HT1080 (cell line): ENCODE results near the gene DNTT. TPM values are rescaled to one million over a fixed set of nuclear protein-coding genes. Genes with fewer than 3 reads are reported as not detected.
A peak's percentile ranks its signal among the peaks of the same experiment; 100 is the strongest.

ENCODE experiments used
- DNase-seq: peaks from one replicate; pipeline ENCODE4 v3.0.0-alpha.2; 2015; ENCODE audit warnings: low read depth
- total RNA-seq: library from RNA; depleted of rRNA; stranded (reverse); fragments of >200 nt; shearing (Covaris generic); gene quantifications from 2 replicates; pipeline ENCODE4 v1.2.3, GENCODE V29; 2014

DNTT gene
- total RNA-seq, 1 experiment from 2014 or later: not detected

DNA sequence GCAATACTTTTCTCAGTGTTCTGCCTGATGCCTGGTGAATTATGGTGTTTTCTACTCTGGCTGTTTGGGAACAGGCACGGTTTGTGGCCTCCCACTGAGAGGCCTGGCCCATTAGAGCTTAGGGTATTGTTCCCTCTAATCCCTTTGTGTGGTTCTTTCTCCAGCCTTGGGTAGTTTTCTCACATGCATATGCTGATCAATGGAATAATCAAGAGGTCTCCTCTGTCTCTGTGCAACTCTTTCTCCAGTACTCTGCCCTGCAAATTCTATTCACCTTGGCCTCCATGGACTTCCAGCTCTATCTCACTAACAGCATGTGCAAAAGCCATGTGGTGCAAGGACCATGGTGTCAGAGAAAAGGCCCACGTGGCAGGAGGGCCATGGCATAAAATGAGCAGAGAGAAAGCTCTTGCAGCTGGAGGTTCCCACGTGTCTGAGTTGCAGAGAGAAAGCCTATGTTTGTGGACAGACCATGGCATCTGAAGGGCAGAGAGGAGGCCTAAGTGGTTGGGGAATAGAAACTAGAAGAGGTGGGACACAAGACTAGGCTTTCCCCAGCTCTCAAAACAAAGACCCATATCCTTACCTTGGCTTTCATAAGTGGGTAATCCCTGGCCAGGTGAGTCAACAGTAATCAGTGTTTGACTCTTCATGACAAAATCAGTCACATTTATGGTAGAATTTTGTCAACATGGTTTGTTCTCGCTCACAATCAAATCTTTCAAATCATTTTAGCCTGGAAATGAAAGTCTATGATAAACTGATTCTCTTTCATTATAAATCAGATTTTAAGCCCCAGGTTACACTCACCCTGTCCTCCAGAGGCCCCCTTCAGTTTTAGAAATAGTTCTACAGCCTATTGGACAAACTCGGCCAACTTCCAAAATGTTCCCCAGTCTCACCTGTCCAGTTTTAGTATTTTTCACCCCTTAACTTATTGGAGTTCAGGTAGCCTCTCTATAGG, 37.3 kb downstream of the DNTT start:
- DNase-seq: no peak

GRCh38 chr10:96342402-96342801, 38.2 kb downstream of the DNTT start:
- no peak for DNase-seq

DNA sequence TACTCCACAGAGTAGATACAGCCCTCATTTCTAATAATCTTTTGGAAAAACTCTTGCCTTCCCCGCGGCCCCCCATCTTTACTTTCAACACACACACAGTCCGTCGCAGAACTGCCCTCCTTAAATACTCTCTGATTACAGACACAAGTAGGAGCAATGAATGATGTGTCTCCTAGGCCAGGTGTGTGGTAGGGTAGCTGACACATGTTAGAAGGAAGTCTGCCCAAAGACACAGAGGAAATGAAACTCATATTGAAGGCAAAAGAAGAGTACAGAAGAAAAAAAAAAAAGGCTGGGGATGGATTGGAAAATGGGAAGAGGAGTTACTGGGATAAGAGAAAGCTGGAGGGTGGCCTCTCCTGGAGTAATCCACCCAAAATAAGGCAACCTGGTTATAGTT, 39.9 kb downstream of the DNTT start:
- no peak for DNase-seq

- no peak for DNase-seq
Observed at GRCh38 chr10:96345222-96345621, 41.0 kb downstream of the DNTT start.

DNA sequence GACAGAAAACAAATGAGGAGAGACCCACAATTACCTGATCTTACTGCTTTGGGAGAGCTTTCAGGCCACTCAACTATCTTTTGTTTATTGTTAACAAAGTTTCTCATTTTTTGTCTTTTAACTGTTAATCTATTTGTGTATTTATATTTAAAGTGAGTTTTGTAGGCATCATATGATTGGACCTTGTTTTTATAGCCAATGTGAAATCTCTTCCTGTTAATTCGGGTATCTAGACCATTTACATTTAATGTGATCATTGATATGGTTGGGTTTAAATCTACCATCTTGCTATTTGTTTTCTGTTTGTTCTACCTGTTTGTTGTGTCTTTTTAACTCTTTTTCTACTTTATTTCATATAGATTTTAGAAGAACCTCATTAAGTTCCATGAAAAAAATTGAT, 42.1 kb downstream of the DNTT start:
- no peak for DNase-seq

DNA sequence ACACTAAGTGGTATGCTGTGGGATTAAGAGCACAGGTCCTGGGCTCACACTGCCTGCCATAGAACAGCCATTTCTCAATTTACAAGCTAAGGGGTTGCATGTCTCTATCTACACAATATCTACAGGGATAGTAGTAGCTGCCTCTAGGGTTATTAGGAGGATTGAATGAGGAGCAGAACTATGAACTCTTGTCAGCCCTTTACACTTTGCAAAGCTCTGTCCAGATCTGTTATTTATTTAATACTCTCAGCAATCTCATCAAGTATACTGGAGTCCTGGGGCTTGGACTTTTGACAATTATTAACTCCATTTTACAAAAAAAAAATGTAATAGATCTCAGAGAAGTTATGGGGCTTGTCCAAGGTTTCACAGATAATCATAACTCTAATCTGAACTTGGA, 47.8 kb downstream of the DNTT start:
- DNase-seq: no peak

- DNase-seq: no peak
Observed at GRCh38 chr10:96352582-96352981, 48.3 kb downstream of the DNTT start.

DNA sequence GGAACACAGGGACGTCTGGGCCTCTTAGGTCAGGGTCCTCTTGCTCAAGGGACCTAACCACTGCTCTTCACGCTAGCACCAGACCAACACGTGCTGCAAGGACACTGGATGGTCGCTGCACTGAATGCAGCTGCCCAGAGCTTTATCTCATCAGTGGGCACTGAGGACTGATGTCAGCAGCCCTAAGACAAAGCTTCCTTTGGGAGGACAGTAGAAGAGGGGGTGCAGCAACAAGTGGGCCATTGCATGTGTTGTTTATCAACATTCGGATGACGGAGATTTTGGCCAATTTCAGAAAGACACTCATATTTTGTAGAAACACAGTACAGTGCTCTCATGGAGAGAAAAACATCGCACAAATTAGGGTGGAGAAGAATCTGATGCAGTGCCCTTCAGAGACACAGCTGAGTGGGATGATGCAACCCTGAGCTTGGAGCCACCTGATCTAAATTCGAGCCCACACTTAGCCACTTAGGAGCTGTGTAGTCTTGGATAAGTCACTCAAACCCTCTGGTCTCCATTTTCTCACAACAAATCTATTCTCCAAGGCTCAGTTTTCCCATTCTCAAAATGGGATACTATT, 52.9 kb downstream of the DNTT start:
- DNase-seq: no peak

DNA sequence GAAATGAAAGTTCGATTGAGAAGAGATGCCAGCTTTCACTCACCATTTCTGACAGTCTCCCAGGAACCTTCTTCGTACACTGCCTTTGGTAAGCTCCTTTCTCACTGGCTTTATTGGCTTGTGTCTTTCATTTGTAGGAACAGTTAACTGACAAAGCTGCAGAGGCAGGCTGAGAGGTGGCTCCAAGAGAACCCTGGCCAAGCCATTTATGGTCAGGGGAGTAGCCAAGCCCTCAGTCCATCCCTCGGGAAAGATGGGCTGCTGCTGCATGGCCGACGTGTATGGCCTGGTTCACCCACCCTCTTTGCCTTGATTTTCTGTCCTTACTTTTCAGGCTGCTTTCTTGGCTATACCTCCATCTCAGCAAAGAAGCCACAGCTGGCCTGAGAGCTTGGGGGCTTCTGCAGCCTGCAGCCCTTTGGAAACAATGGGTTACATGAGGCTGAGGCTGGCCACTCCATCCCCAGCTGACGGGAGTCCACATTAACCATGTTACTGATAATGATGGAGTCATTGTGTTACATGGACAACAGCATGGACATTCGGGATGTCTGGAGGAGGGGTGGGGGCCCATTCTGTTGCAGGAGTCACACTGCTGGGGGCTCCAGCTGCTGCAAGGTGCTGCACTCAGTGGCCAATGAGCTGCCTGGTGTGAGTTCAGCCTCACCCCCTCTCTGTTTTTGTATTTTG, 54.8 kb downstream of the DNTT start, which contains the start of gene OPALIN:
OPALIN (minus strand) TSS at position 152 of the 690 bp plus-strand sequence; CDS start at position 46, 106 bp downstream.
- no peak for DNase-seq

DNA sequence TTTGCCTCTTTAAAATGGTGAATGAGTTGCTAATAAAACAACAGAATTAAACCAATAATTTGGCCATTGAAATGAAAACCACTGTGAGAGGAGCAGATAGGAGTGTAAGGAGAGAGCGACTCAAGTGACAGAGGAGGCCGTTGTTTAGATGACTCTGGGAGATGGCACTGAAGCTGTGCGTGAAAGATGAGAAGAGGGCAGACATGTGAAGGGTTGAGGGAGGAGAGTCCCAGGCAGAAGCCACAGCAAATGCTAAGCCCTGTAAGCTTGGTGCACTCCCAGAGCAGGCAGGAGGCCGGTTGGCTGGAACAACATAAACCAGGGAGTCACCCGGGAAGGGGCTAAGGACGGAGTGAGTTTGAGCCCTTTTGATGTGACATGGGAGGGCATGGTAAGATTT, 55.4 kb downstream of the DNTT start:
- DNase-seq: no peak

- DNase-seq: no peak
Observed at GRCh38 chr10:96360331-96360730, 56.1 kb downstream of the DNTT start.

DNA sequence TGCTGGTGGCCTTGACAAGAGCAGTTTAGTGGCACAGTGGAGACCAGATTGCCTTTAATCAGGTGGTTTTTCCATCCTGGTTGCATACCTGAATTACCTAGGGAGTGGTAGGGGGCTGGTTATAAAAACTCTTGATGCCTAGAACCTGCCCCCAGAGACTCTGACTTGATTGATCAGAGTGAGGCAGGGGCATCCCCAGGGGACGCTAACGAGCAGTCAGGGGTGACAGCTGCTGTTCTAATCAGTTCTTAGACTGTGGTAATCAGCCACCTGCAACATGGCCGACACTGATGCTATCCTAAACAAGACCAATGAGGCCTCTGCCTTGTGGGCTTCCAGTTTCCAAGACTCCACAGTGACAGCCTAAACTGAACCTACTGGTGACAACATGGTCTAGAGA, 56.5 kb downstream of the DNTT start:
- no peak for DNase-seq

- DNase-seq: no peak
Observed at GRCh38 chr10:96365571-96365970, 61.3 kb downstream of the DNTT start.

- DNase-seq: no peak
Observed at GRCh38 chr10:96366508-96366907, 62.3 kb downstream of the DNTT start.

DNA sequence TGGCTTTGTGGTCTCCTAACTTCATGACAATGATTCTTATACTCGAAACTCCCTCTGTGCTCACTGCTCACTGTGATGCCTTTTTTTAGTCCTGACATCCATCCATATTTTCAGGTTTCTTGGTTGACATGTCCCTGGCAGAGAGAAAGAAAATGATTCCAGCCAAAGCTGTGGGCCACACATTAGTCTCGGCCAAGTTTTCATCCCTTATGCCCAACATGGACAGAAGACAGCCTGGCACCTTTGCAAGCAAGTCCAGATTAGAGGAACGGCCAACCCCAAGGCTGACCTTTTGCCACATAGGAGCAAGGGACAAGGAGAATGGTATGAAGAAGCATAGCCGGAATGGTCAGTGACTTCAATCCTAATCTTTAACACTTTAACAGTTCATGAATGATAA, 63.2 kb downstream of the DNTT start:
- DNase-seq: no peak

DNA sequence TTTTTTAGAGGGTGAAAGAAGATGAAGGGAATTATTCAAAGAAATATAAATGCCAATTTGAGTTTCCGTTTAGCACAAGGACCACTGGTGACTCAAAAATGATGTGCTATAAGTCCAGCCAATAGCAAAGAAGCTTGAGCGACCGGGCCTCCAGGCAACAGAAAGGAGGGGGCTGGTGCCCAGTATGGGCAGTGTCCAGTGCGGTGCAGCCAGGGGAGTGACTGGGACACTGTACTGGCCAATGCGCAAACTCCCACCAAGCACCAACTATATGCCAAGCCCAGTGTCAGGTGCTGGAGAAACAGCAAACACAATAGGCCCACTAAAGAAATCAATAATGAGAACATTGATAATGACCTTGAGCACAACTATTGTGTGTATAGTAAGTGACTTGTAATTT, 64.7 kb downstream of the DNTT start:
- no peak for DNase-seq

DNA sequence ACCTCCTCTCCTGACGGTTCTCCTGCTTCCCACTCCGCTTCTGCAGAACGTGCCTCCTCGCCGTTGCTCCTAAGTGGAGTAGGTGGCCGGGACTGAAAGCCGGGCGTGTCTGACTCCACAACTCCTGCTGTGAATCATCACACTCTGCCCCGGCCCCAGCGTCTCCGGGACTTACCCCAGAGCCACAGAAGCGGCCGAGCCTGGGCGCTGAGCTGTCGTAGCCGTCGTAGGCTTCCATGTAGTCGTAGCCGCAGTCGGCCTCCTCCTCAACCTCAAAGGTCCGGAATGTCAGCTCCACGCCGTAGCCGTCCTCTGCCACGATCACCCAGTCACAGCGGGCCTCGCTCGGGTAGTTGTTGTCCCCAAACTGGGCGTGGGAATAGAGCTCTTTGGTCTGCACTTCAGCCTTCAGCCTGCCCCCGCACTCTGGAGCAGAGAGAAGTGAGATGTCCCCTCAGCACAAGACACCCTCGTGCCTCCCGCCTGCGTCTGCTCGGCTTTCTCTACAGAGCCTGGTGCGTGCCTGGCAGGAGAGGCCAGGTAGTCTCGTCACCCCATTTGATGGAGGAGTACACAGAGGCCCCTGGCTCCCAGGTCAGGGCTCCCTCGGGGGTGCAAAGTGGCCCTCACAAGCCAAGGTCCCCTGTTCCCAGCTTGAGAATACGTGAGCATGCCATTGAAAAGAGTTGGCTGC, 65.8 kb downstream of the DNTT start:
- peak; percentile 75 for DNase-seq

- DNase-seq: peak; percentile 74
Observed at GRCh38 chr10:96370584-96371157, 66.4 kb downstream of the DNTT start.

- no peak for DNase-seq
Observed at GRCh38 chr10:96371356-96371755, 67.1 kb downstream of the DNTT start.

GRCh38 chr10:96374004-96374403, 69.8 kb downstream of the DNTT start:
- no peak for DNase-seq

GRCh38 chr10:96374639-96374984, 70.4 kb downstream of the DNTT start:
- DNase-seq: no peak
